HG03196 (cell line): Measurements from ENCODE around the gene DROSHA.

Experiments
- ATAC-seq: cut with Tn5 transposase; IDR thresholded peaks from one replicate; pipeline ENCODE4 v1.9.1; 2021; ENCODE audit not compliant: unreplicated experiment

DROSHA gene

DNA sequence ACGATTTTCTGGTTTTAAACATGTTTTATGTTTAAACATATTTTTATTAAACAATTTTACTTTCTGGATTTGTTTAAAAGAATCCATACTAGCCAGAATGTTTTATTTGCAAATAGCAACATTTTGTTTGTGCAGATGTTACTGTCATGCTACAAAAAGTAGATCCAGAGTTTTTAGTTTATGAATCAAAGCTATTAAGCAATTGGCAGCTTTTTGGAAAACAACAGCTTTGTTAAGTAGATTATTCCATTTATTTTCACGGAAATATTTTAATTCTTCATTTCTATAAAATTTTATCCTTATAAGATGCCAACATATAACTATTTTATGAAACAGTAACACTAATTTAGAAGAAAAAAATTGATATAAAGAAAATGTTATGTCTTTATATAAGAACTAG is 60.9 kb downstream of the DROSHA start:
- no peak for ATAC-seq

DNA sequence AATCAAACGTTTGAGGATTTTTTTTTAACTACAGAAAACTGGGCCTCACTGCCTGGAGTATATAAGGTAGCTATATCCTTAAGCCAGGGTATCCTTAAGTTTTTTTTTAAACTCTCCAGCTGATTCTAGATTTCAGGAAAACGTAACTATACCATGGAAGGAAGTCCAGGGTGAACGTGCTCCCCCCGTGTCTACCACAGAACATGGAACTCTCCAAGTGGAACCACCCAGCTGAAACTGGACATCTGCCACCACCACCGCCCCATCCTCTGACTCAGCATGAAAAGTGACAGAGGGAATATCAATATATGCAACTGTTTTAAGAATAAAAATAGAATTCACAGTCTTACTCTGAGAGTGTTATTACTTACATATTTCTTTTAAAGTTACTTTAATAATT is 61.3 kb downstream of the DROSHA start:
- no peak for ATAC-seq

DNA sequence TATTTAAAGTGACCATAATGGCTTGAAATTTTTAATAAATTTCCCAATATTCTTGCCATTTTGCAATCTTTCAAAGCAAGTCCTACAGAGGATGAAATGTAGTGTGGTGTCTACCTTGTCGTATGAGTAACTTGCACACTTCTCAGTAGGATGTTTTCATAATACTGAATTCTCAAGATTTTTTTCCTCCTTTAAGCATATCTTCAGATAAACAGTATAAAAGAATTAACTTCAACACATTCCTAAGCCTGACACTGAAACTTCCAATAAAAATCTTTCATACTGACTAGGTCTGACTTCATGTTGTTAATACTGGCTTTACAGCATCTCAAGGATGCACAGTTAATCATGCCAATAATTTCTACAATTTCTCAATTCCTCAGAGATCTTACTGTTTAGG is 62.0 kb downstream of the DROSHA start:
- ATAC-seq: no peak

GRCh38 chr5:31469466-31469865 is 62.4 kb downstream of the DROSHA start:
- ATAC-seq: no peak

- ATAC-seq: no peak
Measured at GRCh38 chr5:31465291-31465690, 66.6 kb downstream of the DROSHA start.

DNA sequence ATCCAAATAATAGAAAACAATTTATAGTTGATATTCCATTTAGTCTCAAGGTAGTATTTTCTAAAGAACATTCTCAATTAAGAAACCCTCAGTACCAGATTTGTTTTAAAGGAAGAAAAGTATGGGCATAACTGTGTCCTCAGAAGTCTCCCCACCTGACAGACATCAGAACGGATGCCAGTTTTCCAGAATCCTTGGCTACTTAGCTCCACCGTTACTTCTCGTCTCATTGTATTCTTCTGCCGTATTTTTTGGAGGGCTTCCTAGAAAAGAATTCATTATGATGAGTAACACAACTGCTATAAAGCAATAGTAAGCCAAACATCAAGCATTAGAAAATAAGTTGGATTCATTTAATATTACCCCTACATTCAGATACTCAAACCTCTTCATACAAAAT is 67.8 kb downstream of the DROSHA start:
- no peak for ATAC-seq

DNA sequence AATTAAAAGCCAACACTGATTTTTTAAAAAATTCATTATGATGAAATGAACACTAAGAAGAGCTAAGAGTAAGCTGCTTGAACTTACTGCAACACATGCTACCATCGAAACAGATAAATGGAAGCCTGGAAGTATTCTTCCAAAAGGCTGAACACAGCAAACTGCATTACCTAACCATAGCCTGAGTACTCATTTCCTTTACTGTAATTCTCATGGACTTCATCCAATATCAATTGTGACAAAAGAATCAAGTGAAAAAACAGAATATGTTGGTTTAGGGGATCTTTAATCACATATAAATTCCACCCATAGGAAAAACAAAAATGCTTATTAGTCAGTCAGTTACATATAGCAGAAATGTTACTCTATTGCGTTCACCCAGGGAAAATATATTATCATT is 68.5 kb downstream of the DROSHA start:
- no peak for ATAC-seq

DNA sequence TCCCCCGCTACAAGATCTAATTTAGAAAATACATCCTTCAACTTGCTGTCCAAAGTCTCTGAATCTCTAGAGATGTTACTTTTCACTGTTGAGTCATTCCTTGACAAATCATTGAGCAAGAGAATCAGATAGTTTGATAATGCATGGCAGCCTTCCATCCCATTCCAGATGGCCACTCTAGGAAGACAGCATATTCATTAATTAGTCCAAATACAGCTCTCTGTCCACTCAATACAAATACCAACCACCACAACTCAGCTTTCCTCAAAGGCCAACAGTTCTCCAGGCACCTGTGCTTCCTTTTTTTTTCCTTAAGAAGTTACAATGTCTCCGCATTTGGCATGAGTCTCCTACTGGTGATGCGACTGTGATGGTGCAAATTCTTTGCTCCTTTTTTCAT is 72.3 kb downstream of the DROSHA start:
- ATAC-seq: no peak

- no peak for ATAC-seq
Measured at GRCh38 chr5:31455172-31455571, 76.7 kb downstream of the DROSHA start.

GRCh38 chr5:31453522-31453921 is 78.4 kb downstream of the DROSHA start:
- no peak for ATAC-seq

DNA sequence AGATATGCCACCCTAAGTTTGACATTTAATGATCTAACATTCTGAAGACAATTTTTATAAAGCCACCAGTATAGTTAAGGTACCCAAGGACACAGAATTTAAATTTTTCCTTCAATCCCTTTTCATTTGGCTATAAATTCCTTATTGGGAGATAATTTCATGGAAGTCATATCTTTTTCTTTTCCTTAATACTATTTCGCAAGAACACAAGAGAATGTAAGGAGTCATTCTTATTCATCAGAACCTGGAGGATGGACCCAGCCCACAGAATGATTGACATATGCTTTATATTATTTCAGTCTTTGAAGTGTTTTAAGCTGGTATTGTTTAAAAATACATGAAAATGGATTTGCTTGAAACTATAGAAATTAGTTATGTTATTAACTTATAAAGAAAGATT is 79.6 kb downstream of the DROSHA start:
- no peak for ATAC-seq

- no peak for ATAC-seq
Measured at GRCh38 chr5:31449962-31450361, 81.9 kb downstream of the DROSHA start.

GRCh38 chr5:31449174-31449573 is 82.7 kb downstream of the DROSHA start:
- ATAC-seq: no peak

- no peak for ATAC-seq
Measured at GRCh38 chr5:31445041-31445600, 86.8 kb downstream of the DROSHA start.

DNA sequence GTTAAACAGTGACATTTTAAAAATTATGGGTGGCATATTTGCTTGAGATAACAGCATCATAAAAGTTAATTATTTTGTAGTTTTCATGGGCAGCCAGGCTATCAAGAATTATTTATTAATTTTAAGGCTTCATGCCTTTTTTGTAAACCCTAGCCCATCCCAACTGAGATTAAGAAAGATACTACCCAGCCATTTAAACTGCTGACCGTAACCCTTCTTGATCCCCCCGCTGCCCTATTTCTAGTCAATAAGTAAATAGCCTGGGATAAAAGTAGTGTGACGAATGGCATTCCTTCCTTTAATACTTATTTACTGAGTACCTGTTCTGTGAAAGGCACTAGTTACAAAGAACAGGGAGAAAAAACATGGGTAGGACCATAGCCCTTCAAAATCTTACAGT is 88.3 kb downstream of the DROSHA start:
- ATAC-seq: no peak

DNA sequence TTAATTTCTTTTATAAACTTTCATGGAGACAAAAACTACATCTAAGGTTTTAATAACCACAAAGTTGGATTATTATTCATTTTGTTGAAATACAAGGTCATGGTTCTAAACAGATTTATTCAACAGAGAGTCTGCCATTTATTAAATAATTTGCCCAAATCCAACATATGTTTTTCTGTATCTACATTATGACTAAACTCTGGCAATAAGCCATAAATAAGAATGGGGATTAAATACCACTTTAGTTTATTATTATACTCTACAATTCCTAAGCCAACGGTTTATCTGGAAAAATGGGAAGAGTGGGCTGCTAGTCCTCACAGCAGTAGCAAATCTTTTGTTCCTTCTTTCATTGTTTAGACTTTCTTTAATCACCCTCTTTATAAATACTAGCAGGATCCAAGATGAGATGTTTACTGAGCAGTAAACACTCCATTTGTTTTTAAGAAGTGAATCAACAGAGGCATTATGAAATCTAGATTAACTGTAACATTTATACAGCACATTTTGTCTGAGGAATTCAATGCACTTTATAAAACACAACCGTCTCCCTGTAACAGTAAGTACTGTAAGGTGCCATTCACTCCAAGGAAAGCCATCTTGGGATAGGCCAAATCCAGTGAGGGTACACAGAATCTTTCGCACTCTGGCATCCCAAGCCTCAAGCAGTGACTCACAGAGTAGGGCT is 89.7 kb downstream of the DROSHA start:
- no peak for ATAC-seq

GRCh38 chr5:31436851-31437250 is 95.0 kb downstream of the DROSHA start:
- ATAC-seq: no peak

GRCh38 chr5:31435730-31436129 is 96.2 kb downstream of the DROSHA start:
- ATAC-seq: no peak

DNA sequence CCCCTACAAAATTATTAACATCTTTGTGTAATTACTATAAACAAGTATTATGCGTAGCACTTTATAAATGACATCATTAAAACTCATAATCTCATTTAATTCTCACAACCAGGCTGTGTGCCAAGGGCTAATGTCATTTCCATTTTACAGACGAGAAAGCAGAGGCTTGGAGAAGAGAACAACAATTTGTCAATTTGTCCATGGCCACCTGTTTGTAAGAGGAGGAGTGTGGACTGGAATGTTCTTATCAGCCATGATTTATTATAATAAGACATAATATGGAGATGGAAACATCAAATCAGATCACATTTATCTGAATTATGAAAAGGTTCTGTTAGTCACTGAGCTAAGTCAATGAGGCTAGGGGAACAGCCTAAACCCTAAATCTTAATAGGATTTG is 97.0 kb downstream of the DROSHA start:
- no peak for ATAC-seq

GRCh38 chr5:31433229-31433628 is 98.7 kb downstream of the DROSHA start:
- no peak for ATAC-seq

- ATAC-seq: no peak
Measured at GRCh38 chr5:31427724-31428309, 104.1 kb downstream of the DROSHA start.

DNA sequence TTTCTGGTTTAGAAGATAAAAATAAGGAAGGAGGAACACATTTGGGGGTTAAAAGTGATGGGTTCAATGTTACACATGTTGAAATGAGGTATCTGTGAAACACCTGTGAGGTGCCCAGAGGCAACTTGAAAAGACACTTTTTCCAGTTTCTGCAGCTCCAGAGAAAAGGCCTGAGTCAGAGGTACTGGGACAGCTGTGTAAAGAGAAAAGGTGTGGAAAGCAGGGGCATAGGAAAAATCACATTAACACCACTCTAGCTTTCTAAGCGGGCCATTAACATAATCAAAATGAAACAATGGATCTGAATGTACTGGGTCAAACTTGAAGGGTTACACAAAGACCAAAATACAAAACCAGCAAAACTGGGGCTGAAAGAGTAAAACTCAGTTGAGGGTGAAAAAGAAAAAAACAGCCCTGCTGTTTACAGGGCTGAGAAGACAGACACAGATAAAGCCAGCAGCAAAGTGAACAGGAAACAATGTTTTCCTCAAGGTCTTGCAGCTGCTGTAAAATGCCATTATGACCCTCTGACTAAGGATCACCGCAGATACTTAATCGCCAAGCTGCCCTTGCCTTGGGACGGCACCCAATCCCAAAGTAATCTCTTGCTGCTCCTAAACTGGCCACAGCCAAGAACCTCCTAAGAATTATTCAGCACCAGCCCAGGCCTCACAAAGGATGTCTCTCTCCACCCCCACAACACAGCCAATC is 104.7 kb downstream of the DROSHA start:
- no peak for ATAC-seq
